SK-N-SH (cell line): ENCODE results near the gene PKD2L1.
"Not testable (repeated sequence)": the region's sequence is repeated elsewhere in the genome, so short reads cannot be mapped to it uniquely, and the experiment has no call there.

Experiments used
- EZH2phosphoT487 ChIP-seq: fragments of 200-600 bp; sonication (generic); IDR thresholded peaks from 2 replicates; pipeline ENCODE4 v1.6.1; 2017; ENCODE audit warnings: low read depth, mixed run types, mild to moderate bottlenecking, antibody characterized with exemption, moderate library complexity, borderline replicate concordance
- JUND ChIP-seq: IDR thresholded peaks from 2 replicates; pipeline ENCODE4 v1.4.0; 2012
- TF ChIP-seq, protein P1 (sequence below): fragments of 200-600 bp; sonication (generic); IDR thresholded peaks from 2 replicates; pipeline ENCODE4 v1.6.1; 2017; ENCODE audit warnings: antibody characterized with exemption, mild to moderate bottlenecking, moderate library complexity

GRCh38 chr10:100374677-100375353 lies 44.8 kb upstream of the PKD2L1 start:
- not testable (repeated sequence) for TF ChIP-seq EZH2phosphoT487, JUND
- TF ChIP-seq, protein P1, sequence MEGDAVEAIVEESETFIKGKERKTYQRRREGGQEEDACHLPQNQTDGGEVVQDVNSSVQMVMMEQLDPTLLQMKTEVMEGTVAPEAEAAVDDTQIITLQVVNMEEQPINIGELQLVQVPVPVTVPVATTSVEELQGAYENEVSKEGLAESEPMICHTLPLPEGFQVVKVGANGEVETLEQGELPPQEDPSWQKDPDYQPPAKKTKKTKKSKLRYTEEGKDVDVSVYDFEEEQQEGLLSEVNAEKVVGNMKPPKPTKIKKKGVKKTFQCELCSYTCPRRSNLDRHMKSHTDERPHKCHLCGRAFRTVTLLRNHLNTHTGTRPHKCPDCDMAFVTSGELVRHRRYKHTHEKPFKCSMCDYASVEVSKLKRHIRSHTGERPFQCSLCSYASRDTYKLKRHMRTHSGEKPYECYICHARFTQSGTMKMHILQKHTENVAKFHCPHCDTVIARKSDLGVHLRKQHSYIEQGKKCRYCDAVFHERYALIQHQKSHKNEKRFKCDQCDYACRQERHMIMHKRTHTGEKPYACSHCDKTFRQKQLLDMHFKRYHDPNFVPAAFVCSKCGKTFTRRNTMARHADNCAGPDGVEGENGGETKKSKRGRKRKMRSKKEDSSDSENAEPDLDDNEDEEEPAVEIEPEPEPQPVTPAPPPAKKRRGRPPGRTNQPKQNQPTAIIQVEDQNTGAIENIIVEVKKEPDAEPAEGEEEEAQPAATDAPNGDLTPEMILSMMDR = not testable (repeated sequence)
